COR-L47 (cell line): ENCODE results near the gene GOLGA8S.
"Not testable (repeated sequence)": the region's sequence is repeated elsewhere in the genome, so short reads cannot be mapped to it uniquely, and the experiment has no call there.

Source experiments
- DNase-seq: peaks from one replicate; lab custom pipeline; 2025; lab: John Stamatoyannopoulos, UW

Gene GOLGA8S, protein sequence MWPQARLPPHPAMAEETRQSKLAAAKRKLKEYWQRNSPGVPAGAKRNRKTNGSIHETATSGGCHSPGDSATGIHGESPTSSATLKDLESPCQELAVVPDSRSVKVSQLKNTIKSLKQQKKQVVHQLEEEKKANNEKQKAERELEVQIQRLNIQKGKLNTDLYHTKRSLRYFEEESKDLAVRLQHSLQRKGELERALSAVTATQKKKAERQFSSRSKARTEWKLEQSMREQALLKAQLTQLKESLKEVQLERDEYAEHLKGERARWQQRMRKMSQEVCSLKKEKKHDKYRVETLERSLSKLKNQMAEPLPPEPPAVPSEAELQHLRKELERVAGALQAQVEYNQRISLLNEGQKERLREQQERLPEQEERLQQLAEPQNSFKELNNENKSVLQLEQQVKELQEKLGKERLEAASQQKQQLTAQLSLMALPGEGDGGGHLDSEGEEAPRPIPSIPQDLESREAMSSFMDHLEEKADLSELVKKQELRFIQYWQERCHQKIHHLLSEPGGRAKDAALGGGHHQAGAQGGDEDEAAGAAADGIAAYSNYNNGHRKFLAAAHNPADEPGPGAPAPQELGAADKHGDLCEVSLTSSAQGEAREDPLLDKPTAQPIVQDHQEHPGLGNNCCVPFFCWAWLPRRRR

DNA sequence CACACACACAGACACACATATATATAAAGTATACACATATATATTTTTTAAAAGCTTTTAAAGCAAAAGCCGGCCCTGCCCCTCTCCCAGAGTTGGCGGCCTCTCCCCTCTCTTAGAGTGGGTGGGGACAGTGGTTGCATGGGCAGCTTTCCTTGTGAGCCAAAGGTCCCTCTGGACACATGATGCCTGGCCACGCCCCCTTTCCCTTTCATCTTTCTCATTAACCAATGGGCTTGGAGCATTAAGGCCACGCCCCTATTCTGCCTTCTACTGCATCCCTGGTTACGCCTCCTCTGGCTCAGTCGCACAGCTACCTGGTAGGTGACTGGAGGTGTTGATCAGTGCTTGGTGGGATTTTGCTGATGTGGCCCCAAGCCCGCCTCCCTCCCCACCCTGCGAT is at the start of gene GOLGA8S:
Gene GOLGA8S, plus strand, starts transcription at position 301 of the 400 bp plus-strand sequence. Its CDS starts 62 bp downstream, at position 363.
- DNase-seq, result not testable (repeated sequence)

GRCh38 chr15:23304805-23305204 is 49.7 kb upstream of the GOLGA8S start:
- not testable (repeated sequence) for DNase-seq

GRCh38 chr15:23305921-23306320 is 48.6 kb upstream of the GOLGA8S start:
- not testable (repeated sequence) for DNase-seq

GRCh38 chr15:23311233-23311632 is 43.3 kb upstream of the GOLGA8S start:
- not testable (repeated sequence) for DNase-seq

GRCh38 chr15:23334096-23334495 is 20.5 kb upstream of the GOLGA8S start, which contains the start of gene GOLGA6L26:
Gene GOLGA6L26, minus strand, starts transcription at chr15:23334196. Its CDS starts 61 bp downstream, at chr15:23334135.
- not testable (repeated sequence) for DNase-seq

DNA sequence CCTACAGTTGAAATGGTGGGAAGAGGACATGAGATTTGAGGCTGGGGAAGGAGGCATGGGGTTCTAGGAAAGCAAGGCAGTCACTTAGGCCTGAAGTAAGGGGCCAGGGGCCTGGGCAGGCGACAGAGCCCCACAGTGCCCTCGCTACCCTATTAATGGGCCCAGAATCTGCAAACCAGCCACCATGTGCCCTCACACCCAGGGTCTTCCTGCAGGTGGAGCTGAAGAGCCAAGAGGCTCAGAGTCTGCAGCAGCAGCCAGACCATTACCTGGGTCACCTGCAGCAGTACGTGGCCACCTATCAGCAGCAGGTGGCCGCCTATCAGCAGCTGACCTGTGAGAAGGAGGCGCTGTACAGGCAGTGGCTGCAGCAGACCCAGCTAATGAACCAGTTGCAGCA is 8.1 kb downstream of the GOLGA8S start:
- DNase-seq, result not testable (repeated sequence)

- not testable (repeated sequence) for DNase-seq
These were observed 9.7 kb downstream of the GOLGA8S start for GRCh38 chr15:23364261-23364660.

DNA sequence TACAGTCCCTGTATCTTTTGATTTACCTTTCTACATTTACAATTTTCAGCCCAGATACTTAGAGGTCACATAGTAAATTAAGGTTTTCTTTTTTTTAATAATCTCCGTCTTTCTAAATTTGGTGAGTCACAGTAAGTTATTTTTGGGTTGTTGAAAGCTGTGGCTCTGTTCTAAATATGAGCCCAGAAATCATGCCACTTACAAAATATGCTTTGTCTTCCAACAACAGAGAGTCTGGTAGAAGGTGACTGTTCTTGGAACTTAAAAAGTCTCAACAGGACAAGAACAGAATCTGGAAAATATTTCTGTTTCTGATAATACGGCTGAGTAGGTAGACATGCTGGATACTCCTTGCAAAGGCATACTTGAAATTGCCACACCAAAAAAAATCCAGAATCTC is 16.0 kb downstream of the GOLGA8S start:
- DNase-seq, result no peak

GRCh38 chr15:23371134-23371533 is 16.6 kb downstream of the GOLGA8S start:
- not testable (repeated sequence) for DNase-seq

DNA sequence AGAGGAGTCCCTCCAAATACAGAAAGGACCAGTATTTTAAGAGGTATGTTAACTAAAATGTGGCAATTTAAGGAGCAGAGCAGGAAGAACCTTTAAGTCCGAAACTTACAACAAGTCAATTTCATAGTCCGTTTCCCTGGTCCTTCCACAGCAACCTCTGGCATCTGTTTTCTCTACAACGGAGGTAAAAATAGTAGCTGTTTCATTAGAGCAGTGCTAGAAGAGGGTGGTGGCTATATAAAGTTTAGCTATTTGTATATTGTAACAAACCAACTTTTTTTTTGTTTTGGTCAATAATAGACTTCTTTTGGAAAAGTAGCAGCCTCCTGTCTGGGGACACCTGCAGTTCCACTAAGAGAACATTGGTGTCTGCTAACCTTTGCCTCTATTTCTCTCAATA is 17.3 kb downstream of the GOLGA8S start:
- DNase-seq, result not testable (repeated sequence)

DNA sequence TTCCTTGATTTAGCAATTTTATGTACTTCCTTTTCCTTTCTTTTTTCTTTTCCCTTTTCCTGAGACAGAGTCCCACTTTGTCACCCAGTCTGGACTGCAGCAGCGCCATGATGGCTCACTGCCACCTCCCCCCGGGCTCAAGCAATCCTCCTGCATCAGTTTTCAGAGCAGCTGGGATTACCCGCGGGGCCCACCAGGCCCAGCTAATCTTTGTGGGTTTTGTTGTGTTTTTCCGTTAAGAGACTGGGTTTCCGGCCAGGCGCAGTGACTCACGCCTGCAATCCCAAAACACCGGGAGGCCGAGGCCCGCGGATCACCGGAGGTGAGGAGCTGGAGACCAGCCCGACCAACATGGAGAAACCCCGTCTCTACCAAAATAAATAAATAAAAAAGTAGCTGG is 17.7 kb downstream of the GOLGA8S start:
- DNase-seq, result no peak

DNA sequence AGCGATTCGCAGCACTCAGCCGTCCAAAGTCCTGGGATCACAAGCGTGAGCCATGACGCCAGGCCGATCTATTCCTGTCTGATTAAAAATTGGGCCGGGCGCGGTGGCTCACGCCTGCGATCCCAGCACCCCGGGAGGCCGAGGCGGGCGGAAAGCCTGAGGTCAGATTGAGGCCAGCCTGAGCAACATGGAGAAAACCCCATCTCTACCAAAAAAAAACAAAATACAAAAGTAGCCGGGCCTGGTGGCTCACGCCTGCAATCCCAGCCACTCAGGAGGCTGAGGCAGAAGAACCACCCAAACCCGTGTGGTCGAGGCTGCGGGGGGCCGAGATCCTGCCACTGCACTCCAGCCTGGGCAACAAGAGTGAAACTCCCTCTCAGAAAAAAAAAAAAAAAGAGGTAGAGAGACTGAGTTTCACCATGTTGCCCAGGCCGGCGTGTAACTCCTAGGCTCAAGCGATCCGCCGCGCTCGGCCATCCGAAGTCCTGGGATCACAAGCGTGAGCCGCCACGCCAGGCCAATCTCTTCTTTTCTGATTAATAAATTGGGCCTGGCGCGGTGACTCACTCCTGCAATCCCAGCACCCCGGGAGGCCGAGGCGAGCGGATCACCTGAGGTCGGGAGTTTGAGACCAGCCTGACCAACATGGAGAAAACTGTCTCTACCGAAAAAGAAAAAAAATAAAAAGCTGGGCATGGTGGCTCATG is 18.5 kb downstream of the GOLGA8S start:
- DNase-seq, result not testable (repeated sequence)

DNA sequence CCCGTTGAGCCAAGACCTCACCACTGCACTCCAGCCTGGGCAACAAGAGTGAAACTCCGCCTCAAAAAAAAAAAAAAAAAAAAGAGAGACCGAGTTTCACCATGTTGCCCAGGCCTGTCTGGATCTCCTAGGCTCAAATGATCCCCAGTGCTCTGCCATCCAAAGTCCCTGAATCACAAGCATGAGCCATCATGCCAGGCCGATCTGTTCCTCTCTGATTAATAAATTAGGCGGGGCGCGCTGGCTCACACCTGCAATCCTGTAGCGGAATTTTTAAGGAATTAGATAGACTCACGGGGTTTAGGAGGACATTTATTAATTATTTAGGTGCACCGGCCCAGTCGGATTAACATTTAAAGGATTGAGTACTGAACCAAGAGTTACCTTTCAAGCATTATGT is 19.7 kb downstream of the GOLGA8S start:
- not testable (repeated sequence) for DNase-seq

DNA sequence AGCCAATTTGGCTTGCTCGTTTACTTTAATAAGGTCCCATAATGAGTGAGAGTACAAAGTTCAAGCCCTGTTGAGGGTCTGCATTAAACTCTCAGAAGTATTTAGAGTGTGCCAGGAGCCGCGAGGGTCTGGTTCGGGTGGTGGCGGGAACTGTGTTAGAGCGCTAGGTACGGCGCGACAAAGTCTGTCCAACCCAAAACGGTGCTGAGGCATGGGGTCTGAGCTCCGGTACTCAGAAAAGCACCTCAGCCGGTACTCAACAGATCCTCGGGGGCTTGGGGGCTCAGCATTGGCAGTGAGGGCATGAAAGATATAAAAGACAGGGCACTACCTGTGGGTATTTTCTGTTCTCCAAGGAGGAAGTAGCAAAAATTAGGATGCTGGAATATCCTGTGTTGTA is 24.4 kb downstream of the GOLGA8S start:
- not testable (repeated sequence) for DNase-seq

DNA sequence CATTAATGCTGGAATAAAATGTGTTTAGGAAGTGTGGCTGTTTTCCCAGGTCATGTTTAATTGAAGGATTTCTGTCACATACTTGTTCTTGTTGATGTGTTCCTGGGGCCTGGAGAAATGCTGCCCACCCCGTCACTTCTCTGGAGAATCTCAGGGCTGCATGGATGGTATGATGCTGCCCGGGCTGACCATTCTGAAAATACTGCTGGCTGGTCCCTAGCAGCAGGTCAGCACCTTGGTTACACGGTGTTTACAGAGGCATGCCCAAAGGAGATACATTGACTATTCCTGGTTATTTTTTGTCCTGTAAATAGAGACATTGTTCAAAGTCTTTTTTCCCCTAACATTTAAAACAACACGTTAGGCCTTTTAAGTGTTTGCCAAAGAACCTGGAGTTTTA is 26.2 kb downstream of the GOLGA8S start:
- not testable (repeated sequence) for DNase-seq

DNA sequence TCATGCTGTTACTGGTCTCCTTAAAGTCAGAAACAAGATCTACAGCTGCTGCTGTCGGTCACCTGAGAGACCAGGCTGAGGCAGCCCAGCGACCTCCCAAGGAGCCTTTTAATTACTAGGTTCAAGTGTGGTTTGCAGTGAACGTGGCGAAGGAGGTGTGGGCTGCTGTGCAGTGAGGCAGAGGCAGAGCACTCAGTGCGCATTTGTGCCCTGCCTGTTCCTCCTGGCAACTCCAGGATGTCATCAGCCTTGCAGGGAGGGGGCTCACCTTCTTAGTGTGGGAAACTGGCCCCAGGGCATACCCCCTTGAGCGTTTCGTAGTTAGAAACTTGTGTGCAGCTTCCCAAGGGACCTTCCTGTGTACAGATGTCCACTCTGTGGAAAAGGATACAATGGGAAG is 26.6 kb downstream of the GOLGA8S start:
- DNase-seq, result not testable (repeated sequence)

GRCh38 chr15:23384371-23384770 is 29.8 kb downstream of the GOLGA8S start:
- no peak for DNase-seq

DNA sequence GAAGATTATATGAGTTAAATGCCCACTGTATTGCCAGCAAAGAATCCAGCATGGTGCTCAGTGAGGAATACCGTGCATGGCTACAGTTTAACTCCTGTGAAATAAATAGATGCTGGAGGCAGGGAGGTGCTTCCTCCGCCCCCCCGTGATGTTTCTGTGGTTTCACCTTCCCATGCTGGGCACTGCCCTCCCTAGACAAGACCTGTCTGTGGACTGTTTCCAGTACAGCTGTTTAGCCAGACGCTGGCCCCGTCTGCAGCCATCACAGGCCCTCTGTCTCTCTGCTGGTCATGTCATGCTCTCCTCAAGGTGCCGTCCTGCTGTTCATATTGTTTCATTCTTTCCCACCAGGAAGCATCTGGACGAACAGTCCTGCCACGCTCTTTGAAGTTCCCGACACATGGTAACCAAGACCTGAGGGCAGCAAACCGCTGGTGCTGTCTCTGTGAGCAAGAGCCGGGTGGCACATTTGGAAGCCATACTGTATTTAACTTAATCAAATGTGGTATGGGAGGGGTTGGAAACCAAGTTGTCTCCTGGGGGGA is 31.4 kb downstream of the GOLGA8S start:
- no peak for DNase-seq

DNA sequence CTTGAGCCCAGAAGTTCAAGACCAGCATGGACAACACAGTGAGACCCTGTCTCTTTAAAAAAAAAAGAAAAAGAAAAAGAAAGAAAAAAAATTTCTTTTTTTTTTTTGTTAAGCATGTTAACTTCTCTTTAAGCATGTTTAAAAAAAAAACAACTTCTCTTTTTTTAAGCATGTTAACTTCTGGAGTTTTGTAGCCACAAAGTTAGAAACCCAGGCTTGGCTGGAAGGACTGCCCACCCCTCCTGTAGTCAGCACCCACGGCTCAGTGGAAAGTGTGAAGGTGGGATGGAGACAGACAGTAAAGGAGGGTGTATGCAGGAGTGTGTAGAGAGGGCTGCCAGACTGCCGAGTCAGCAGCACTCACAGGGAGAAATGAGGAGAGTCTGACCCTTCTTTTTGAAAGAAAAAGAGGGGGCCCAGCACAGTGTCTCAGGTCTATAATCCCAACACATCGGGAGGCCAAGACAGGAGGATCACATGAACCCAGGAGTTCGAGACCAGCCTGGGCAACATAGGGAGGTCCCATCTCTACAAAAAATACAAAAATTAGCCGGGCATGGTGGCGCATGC is 33.2 kb downstream of the GOLGA8S start:
- no peak for DNase-seq

DNA sequence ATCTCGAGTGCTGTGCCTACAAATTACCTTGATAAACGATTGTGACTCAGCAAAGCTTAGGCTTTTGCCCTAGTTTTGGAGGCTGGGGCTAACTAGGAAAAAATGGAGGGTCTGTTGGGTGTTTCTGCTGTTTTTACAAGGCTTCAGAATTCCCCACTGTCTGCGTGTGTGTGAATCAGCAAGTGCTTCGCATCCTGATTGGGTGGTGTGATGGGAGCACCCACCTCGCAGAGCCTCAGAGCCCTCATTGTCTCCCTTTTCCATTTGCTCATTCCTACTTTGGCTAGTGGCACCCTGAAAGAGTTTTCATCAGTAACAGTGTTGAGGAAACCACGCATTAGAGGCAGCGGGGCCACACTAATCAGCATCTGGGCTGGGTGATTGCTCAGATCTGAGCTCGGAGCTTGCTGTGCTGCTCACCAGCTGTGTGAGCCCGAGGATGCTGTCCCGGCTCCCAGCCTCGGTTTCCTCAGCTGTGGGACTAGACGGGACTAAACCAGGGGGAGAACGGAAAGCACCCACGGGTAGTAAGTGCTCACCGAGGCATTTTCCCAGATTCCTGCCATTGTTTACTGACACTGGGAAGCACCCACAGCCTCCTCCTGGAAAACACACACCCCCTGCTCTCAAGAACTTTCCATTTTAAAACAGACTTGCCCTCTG is 40.6 kb downstream of the GOLGA8S start:
- no peak for DNase-seq

- DNase-seq, result no peak
These were observed 41.3 kb downstream of the GOLGA8S start for GRCh38 chr15:23395832-23396231.
